GM18517 (cell line): Measurements from ENCODE around the gene MUSTN1.

Experiments
- ATAC-seq: cut with Tn5 transposase; IDR thresholded peaks from one replicate; pipeline ENCODE4 v1.9.1; 2021; ENCODE audit warnings: mild to moderate bottlenecking, moderate library complexity; ENCODE audit not compliant: unreplicated experiment

Gene MUSTN1

GRCh38 chr3:52834871-52835501 lies at the start of gene MUSTN1:
MUSTN1 (minus strand) TSS chr3:52835019; CDS start chr3:52834948, 71 bp downstream.
- no peak for ATAC-seq

GRCh38 chr3:52882377-52882776 lies 47.6 kb upstream of the MUSTN1 start:
- no peak for ATAC-seq

- no peak for ATAC-seq
Measured at GRCh38 chr3:52881871-52882270, 47.1 kb upstream of the MUSTN1 start.

- no peak for ATAC-seq
Measured at GRCh38 chr3:52880474-52880873, 45.7 kb upstream of the MUSTN1 start.

GRCh38 chr3:52880047-52880446 lies 45.2 kb upstream of the MUSTN1 start:
- no peak for ATAC-seq

GRCh38 chr3:52879581-52879980 lies 44.8 kb upstream of the MUSTN1 start:
- ATAC-seq, result no peak

- ATAC-seq, result no peak
Measured at GRCh38 chr3:52879090-52879489, 44.3 kb upstream of the MUSTN1 start.

- no peak for ATAC-seq
Measured at GRCh38 chr3:52877085-52877484, 42.3 kb upstream of the MUSTN1 start.

GRCh38 chr3:52874864-52875587 lies 40.2 kb upstream of the MUSTN1 start:
- no peak for ATAC-seq

GRCh38 chr3:52874160-52874701 lies 39.4 kb upstream of the MUSTN1 start:
- ATAC-seq, result no peak

- ATAC-seq, result no peak
Measured at GRCh38 chr3:52873433-52874159, 38.8 kb upstream of the MUSTN1 start.

- ATAC-seq, result no peak
Measured at GRCh38 chr3:52872245-52872644, 37.4 kb upstream of the MUSTN1 start.

- no peak for ATAC-seq
Measured at GRCh38 chr3:52871761-52872160, 36.9 kb upstream of the MUSTN1 start.

- ATAC-seq, result no peak
Measured at GRCh38 chr3:52870471-52870870, 35.7 kb upstream of the MUSTN1 start.

GRCh38 chr3:52866427-52866826 lies 31.6 kb upstream of the MUSTN1 start:
- ATAC-seq, result no peak

- no peak for ATAC-seq
Measured at GRCh38 chr3:52865994-52866393, 31.2 kb upstream of the MUSTN1 start.

GRCh38 chr3:52860424-52860768 lies 25.6 kb upstream of the MUSTN1 start:
- ATAC-seq, result no peak

- ATAC-seq, result no peak
Measured at GRCh38 chr3:52859686-52860423, 25.0 kb upstream of the MUSTN1 start.

GRCh38 chr3:52857864-52858263 lies 23.0 kb upstream of the MUSTN1 start:
- ATAC-seq, result no peak

GRCh38 chr3:52857133-52857532 lies 22.3 kb upstream of the MUSTN1 start:
- ATAC-seq, result no peak

GRCh38 chr3:52856666-52857065 lies 21.8 kb upstream of the MUSTN1 start:
- ATAC-seq, result no peak
